Measurements from ENCODE around the gene DNAH3. TPM values are rescaled to one million over a fixed set of nuclear protein-coding genes. Genes with fewer than 3 reads are reported as not detected.
"Not testable (repeated sequence)": the region's sequence is repeated elsewhere in the genome, so short reads cannot be mapped to it uniquely, and the experiment has no call there.

DNAH3 gene
- total RNA-seq, 1 donor, result not detected

- no peaks in the 10 kb centered on the region for H4K20me1 ChIP-seq (ENCODE audit: insufficient read depth, low read length)
Observed at GRCh38 chr16:20950294-20950693, 200.4 kb downstream of the DNAH3 start.

GRCh38 chr16:20949660-20950059, 201.0 kb downstream of the DNAH3 start:
- Histone ChIP-seq H3K36me3 (ENCODE audit: insufficient read depth, low read length) (no peaks in the 10 kb centered on the region), H3K27me3 (ENCODE audit: insufficient read depth, low read length) (no peaks in the 10 kb centered on the region), H3K4me1 (ENCODE audit: insufficient read depth, low read length) (peaks cover 6% of the 10 kb centered on the region), H3K79me2 (ENCODE audit: insufficient read depth, low read length) (no peaks in the 10 kb centered on the region), H3K27ac (ENCODE audit: low read depth, low read length) (no peak overlapping the region), H4K20me1 (ENCODE audit: insufficient read depth, low read length) (no peaks in the 10 kb centered on the region), H3K9me3 (ENCODE audit: low read depth, low read length) (no peaks in the 10 kb centered on the region), H3K4me3 (ENCODE audit: insufficient read depth, low read length) (no peak overlapping the region), H3K4me2 (ENCODE audit: insufficient read depth, low read length) (no peak overlapping the region), H2AFZ (ENCODE audit: low read length) (no peak overlapping the region)
- TF ChIP-seq CTCF (IDR thresholded peaks at IDR 0.05; ENCODE audit: extremely low read depth, low read depth, low read length), result no peak
- DNase-seq (ENCODE audit: insufficient read length, low spot score, missing footprints), result no peak

More at GRCh38 chr16:20950294-20950693, 200.4 kb downstream of the DNAH3 start:
- DNase-seq (ENCODE audit: insufficient read length, low spot score, missing footprints), result no peak
- H3K4me1 ChIP-seq (ENCODE audit: insufficient read depth, low read length), result peaks cover 6% of the 10 kb centered on the region
- no peak overlapping the region for H2AFZ ChIP-seq (ENCODE audit: low read length)
- H3K27ac ChIP-seq (ENCODE audit: low read depth, low read length), result no peak overlapping the region
- H3K79me2 ChIP-seq (ENCODE audit: insufficient read depth, low read length), result no peaks in the 10 kb centered on the region
- no peak overlapping the region for H3K4me2 ChIP-seq (ENCODE audit: insufficient read depth, low read length)
- TF ChIP-seq CTCF (IDR thresholded peaks at IDR 0.05; ENCODE audit: extremely low read depth, low read depth, low read length), result no peak
- H3K9me3 ChIP-seq (ENCODE audit: low read depth, low read length), result no peaks in the 10 kb centered on the region
- no peak overlapping the region for H3K4me3 ChIP-seq (ENCODE audit: insufficient read depth, low read length)
- H3K27me3 ChIP-seq (ENCODE audit: insufficient read depth, low read length), result no peaks in the 10 kb centered on the region
- no peaks in the 10 kb centered on the region for H3K36me3 ChIP-seq (ENCODE audit: insufficient read depth, low read length)

- Histone ChIP-seq H3K27me3 (ENCODE audit: insufficient read depth, low read length) (no peaks in the 10 kb centered on the region), H3K27ac (ENCODE audit: low read depth, low read length) (no peak overlapping the region), H3K4me2 (ENCODE audit: insufficient read depth, low read length) (no peak overlapping the region), H2AFZ (ENCODE audit: low read length) (no peak overlapping the region), H3K4me3 (ENCODE audit: insufficient read depth, low read length) (no peak overlapping the region), H3K9me3 (ENCODE audit: low read depth, low read length) (no peaks in the 10 kb centered on the region), H4K20me1 (ENCODE audit: insufficient read depth, low read length) (no peaks in the 10 kb centered on the region), H3K36me3 (ENCODE audit: insufficient read depth, low read length) (no peaks in the 10 kb centered on the region), H3K4me1 (ENCODE audit: insufficient read depth, low read length) (peaks cover 6% of the 10 kb centered on the region), H3K79me2 (ENCODE audit: insufficient read depth, low read length) (no peaks in the 10 kb centered on the region)
- DNase-seq (ENCODE audit: insufficient read length, low spot score, missing footprints), result no peak
- TF ChIP-seq CTCF (IDR thresholded peaks at IDR 0.05; ENCODE audit: extremely low read depth, low read depth, low read length), result no peak
Observed at GRCh38 chr16:20948444-20948843, 202.2 kb downstream of the DNAH3 start.

GRCh38 chr16:20946015-20946629, 204.5 kb downstream of the DNAH3 start:
- no peaks in the 10 kb centered on the region for H4K20me1 ChIP-seq (ENCODE audit: insufficient read depth, low read length)
- DNase-seq (ENCODE audit: insufficient read length, low spot score, missing footprints), result no peak
- TF ChIP-seq CTCF (IDR thresholded peaks at IDR 0.05; ENCODE audit: extremely low read depth, low read depth, low read length), result no peak
- H3K4me2 ChIP-seq (ENCODE audit: insufficient read depth, low read length), result no peak overlapping the region
- H3K27me3 ChIP-seq (ENCODE audit: insufficient read depth, low read length), result no peaks in the 10 kb centered on the region
- no peaks in the 10 kb centered on the region for H3K36me3 ChIP-seq (ENCODE audit: insufficient read depth, low read length)
- no peaks in the 10 kb centered on the region for H3K79me2 ChIP-seq (ENCODE audit: insufficient read depth, low read length)
- H3K4me1 ChIP-seq (ENCODE audit: insufficient read depth, low read length), result no peaks in the 10 kb centered on the region
- no peaks in the 10 kb centered on the region for H3K9me3 ChIP-seq (ENCODE audit: low read depth, low read length)
- no peak overlapping the region for H3K27ac ChIP-seq (ENCODE audit: low read depth, low read length)
- H2AFZ ChIP-seq (ENCODE audit: low read length), result no peak overlapping the region
- H3K4me3 ChIP-seq (ENCODE audit: insufficient read depth, low read length), result no peak overlapping the region

- not testable (repeated sequence) for H3K27ac ChIP-seq (ENCODE audit: low read depth, low read length); H3K27me3 ChIP-seq (ENCODE audit: insufficient read depth, low read length); H3K79me2 ChIP-seq (ENCODE audit: insufficient read depth, low read length); H3K4me3 ChIP-seq (ENCODE audit: insufficient read depth, low read length); H3K36me3 ChIP-seq (ENCODE audit: insufficient read depth, low read length); H3K9me3 ChIP-seq (ENCODE audit: low read depth, low read length); H4K20me1 ChIP-seq (ENCODE audit: insufficient read depth, low read length); H3K4me1 ChIP-seq (ENCODE audit: insufficient read depth, low read length); H3K4me2 ChIP-seq (ENCODE audit: insufficient read depth, low read length); H2AFZ ChIP-seq (ENCODE audit: low read length); DNase-seq (ENCODE audit: insufficient read length, low spot score, missing footprints)
Observed at GRCh38 chr16:20945575-20945875, 205.1 kb downstream of the DNAH3 start.

Data from osteoblast (primary cell).